HG02642 (cell line): ENCODE results near the gene METTL6.
A peak's percentile ranks its signal among the peaks of the same experiment; 100 is the strongest.
"Not testable (repeated sequence)": the region's sequence is repeated elsewhere in the genome, so short reads cannot be mapped to it uniquely, and the experiment has no call there.

ENCODE experiments used
- ATAC-seq: cut with Tn5 transposase; IDR thresholded peaks from one replicate; pipeline ENCODE4 v1.9.1; 2021; ENCODE audit warnings: mild to moderate bottlenecking; ENCODE audit not compliant: unreplicated experiment, poor library complexity

The METTL6 gene

GRCh38 chr3:15427182-15427880 lies at the start of gene METTL6, which contains the start of gene EAF1:
METTL6 (minus strand) TSS chr3:15427544; CDS start chr3:15426511, 1,033 bp downstream.
EAF1 (plus strand) TSS chr3:15427598; CDS start chr3:15427780, 182 bp downstream.
- ATAC-seq = peak; percentile 95

- ATAC-seq = no peak
These were observed 49.0 kb upstream of the METTL6 start for GRCh38 chr3:15476378-15476777.

- ATAC-seq = no peak
These were observed 47.8 kb upstream of the METTL6 start for GRCh38 chr3:15475161-15475560.

GRCh38 chr3:15471861-15472260 lies 44.5 kb upstream of the METTL6 start:
- no peak for ATAC-seq

GRCh38 chr3:15470849-15471248 lies 43.5 kb upstream of the METTL6 start:
- ATAC-seq = no peak

GRCh38 chr3:15470261-15470660 lies 42.9 kb upstream of the METTL6 start:
- no peak for ATAC-seq

- no peak for ATAC-seq
These were observed 40.2 kb upstream of the METTL6 start for GRCh38 chr3:15467227-15468181.

GRCh38 chr3:15465876-15466585 lies 38.7 kb upstream of the METTL6 start:
- ATAC-seq = no peak

GRCh38 chr3:15462451-15462850 lies 35.1 kb upstream of the METTL6 start:
- ATAC-seq = no peak

- ATAC-seq = no peak
These were observed 33.7 kb upstream of the METTL6 start for GRCh38 chr3:15460891-15461531.

- no peak for ATAC-seq
These were observed 31.0 kb upstream of the METTL6 start for GRCh38 chr3:15458212-15458780.

- not testable (repeated sequence) for ATAC-seq
These were observed 29.6 kb upstream of the METTL6 start for GRCh38 chr3:15456915-15457314.

GRCh38 chr3:15456321-15456720 lies 29.0 kb upstream of the METTL6 start:
- ATAC-seq = no peak

GRCh38 chr3:15455756-15456155 lies 28.4 kb upstream of the METTL6 start:
- no peak for ATAC-seq

- no peak for ATAC-seq
These were observed 27.6 kb upstream of the METTL6 start for GRCh38 chr3:15454965-15455364.

- ATAC-seq = no peak
These were observed 26.8 kb upstream of the METTL6 start for GRCh38 chr3:15453991-15454625.

- ATAC-seq = no peak
These were observed 26.2 kb upstream of the METTL6 start for GRCh38 chr3:15453501-15453900.

GRCh38 chr3:15452961-15453360 lies 25.6 kb upstream of the METTL6 start:
- no peak for ATAC-seq

GRCh38 chr3:15452156-15452555 lies 24.8 kb upstream of the METTL6 start:
- ATAC-seq = no peak
